ENCODE measurements around the gene PITPNC1. TPM values are rescaled to one million over a fixed set of nuclear protein-coding genes. Genes with fewer than 3 reads are reported as not detected.

The PITPNC1 gene
- polyA plus RNA-seq, 1 experiment, result 9.1 TPM

DNA sequence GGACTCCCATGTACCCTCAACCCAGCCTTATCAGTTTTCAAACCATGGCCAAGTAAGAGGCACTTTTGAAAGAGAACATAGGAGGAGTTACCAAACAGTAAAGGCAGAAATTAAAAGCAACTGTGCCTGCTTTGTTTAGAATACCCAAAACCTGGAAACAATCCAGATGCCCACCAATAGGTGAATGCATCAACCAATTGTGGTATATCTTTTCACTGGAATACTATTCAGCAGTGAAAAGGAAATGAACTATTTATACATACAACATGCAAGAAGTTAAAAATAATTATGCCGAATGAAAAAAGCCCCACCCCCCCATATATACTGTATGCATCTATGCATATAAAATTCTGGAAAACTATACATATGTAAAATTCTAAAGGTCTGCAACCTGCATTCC lies 37.0 kb downstream of the PITPNC1 start:
- no peak for DNase-seq (ENCODE audit: low read depth, low spot score)
- Histone ChIP-seq H3K27me3 (ENCODE audit: control insufficient read depth, insufficient read depth, low read length) (no peaks in the 10 kb centered on the region), H3K27ac (ENCODE audit: low read depth, low read length) (no peak overlapping the region), H3K9me3 (ENCODE audit: control insufficient read depth, insufficient read depth, low read length) (no peaks in the 10 kb centered on the region), H3K4me3 (ENCODE audit: low read depth, low read length) (no peak overlapping the region)
- POLR2A ChIA-PET, result no interaction called here
- CTCF ChIA-PET, result no interaction called here
- TF ChIP-seq, protein P1, sequence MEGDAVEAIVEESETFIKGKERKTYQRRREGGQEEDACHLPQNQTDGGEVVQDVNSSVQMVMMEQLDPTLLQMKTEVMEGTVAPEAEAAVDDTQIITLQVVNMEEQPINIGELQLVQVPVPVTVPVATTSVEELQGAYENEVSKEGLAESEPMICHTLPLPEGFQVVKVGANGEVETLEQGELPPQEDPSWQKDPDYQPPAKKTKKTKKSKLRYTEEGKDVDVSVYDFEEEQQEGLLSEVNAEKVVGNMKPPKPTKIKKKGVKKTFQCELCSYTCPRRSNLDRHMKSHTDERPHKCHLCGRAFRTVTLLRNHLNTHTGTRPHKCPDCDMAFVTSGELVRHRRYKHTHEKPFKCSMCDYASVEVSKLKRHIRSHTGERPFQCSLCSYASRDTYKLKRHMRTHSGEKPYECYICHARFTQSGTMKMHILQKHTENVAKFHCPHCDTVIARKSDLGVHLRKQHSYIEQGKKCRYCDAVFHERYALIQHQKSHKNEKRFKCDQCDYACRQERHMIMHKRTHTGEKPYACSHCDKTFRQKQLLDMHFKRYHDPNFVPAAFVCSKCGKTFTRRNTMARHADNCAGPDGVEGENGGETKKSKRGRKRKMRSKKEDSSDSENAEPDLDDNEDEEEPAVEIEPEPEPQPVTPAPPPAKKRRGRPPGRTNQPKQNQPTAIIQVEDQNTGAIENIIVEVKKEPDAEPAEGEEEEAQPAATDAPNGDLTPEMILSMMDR (IDR thresholded peaks at IDR 0.05; ENCODE audit: low read depth, low read length), result no peak

DNA sequence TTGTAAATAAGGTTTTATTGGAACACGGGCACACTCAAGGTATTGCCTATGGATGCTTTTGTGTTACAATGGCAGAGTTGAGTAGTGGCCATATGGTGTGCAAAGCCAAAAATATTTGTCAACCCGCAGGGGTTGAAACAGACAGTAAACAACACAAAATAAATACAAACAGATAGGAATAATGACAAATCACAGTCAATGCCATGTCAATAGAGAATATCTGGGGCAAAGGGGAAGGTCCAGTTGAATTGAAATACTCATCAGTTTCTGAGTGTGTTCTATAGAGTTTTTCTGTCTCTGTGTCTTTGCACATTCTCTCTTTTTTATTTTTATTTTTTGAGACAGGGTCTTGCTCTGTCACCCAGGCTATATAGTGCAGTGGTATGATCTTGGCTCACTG lies 37.5 kb downstream of the PITPNC1 start:
- Histone ChIP-seq H3K4me3 (ENCODE audit: low read depth, low read length) (no peak overlapping the region), H3K9me3 (ENCODE audit: control insufficient read depth, insufficient read depth, low read length) (no peaks in the 10 kb centered on the region), H3K27ac (ENCODE audit: low read depth, low read length) (no peak overlapping the region), H3K27me3 (ENCODE audit: control insufficient read depth, insufficient read depth, low read length) (no peaks in the 10 kb centered on the region)
- CTCF ChIA-PET, result no interaction called here
- POLR2A ChIA-PET, result no interaction called here
- no peak for DNase-seq (ENCODE audit: low read depth, low spot score)
- TF ChIP-seq, protein P1 (IDR thresholded peaks at IDR 0.05; ENCODE audit: low read depth, low read length), result no peak

DNA sequence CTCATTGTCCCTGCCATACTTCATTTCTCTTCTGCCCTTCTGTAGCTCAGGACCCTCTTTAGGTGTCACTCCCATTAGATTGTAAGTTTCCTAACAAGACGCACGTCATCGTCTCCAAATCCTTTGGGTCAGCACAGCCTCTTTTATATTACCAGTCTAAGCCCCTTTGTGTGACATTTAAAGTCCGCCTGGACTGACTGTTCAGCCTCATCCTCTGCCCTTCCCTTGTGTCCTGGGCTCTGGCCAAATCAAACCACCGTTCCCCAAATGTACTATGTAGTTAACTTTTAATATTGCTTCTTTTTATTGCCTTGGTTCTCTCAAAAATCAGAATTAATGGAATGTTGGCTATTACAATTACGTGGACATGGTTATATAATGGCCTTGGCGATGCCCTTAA lies 38.2 kb downstream of the PITPNC1 start:
- ChIA-PET POLR2A (no interaction called here), CTCF (no interaction called here)
- TF ChIP-seq, protein P1 (IDR thresholded peaks at IDR 0.05; ENCODE audit: low read depth, low read length), result no peak

DNA sequence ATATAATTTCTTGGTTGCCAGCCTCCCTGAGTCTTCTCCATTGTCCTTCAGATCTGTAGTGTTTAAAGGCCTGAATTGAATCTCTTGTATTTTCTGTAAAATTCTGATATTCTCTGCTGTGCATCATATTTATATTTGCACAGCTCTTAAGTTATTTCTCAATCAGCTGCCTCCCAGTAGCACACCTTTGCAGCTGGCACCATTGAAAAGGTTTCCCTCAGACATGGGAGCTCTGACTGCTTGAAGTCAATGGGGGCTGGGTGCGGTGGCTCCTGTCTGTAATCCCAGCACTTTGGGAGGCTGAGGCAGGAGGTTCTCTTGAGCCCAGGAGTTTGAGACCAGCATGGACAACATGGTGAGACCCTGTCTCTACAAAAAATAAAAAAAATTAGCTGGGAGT lies 40.4 kb downstream of the PITPNC1 start:
- H3K4me3 ChIP-seq (ENCODE audit: low read depth, low read length), result no peak overlapping the region
- TF ChIP-seq, protein P1 (IDR thresholded peaks at IDR 0.05; ENCODE audit: low read depth, low read length), result no peak
- no peak overlapping the region for H3K27ac ChIP-seq (ENCODE audit: low read depth, low read length)
- H3K27me3 ChIP-seq (ENCODE audit: control insufficient read depth, insufficient read depth, low read length), result no peaks in the 10 kb centered on the region
- H3K9me3 ChIP-seq (ENCODE audit: control insufficient read depth, insufficient read depth, low read length), result no peaks in the 10 kb centered on the region
- POLR2A ChIA-PET, result no interaction called here
- CTCF ChIA-PET, result no interaction called here
- DNase-seq (ENCODE audit: low read depth, low spot score), result no peak

More for the DNA sequence above, 38.2 kb downstream of the PITPNC1 start:
- Histone ChIP-seq H3K27me3 (ENCODE audit: control insufficient read depth, insufficient read depth, low read length) (no peaks in the 10 kb centered on the region), H3K4me3 (ENCODE audit: low read depth, low read length) (no peak overlapping the region), H3K9me3 (ENCODE audit: control insufficient read depth, insufficient read depth, low read length) (no peaks in the 10 kb centered on the region), H3K27ac (ENCODE audit: low read depth, low read length) (no peak overlapping the region)
- no peak for DNase-seq (ENCODE audit: low read depth, low spot score)

DNA sequence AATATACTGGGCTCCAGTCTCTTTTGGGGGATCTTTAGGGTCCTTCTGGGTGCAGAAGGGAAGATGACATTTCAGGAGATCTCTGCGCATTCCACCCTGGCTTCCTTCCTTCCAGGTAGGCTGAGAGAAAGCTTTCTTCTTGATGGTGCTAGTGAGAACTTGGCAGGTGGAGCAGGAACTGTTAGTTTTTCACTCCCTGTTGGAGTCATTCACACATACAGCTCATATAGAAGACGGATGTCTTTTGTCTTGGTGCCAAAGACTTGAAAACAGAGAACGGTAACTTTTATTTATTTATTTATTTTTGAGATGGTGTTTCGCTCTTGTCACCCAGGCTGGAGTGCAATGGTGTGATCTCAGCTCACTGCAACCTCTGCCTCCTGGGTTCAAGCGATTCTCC lies 43.9 kb downstream of the PITPNC1 start:
- TF ChIP-seq, protein P1 (IDR thresholded peaks at IDR 0.05; ENCODE audit: low read depth, low read length), result no peak
- POLR2A ChIA-PET, result no interaction called here
- CTCF ChIA-PET, result no interaction called here
- Histone ChIP-seq H3K27me3 (ENCODE audit: control insufficient read depth, insufficient read depth, low read length) (no peaks in the 10 kb centered on the region), H3K27ac (ENCODE audit: low read depth, low read length) (no peak overlapping the region), H3K4me3 (ENCODE audit: low read depth, low read length) (no peak overlapping the region), H3K9me3 (ENCODE audit: control insufficient read depth, insufficient read depth, low read length) (no peaks in the 10 kb centered on the region)
- DNase-seq (ENCODE audit: low read depth, low spot score), result no peak
